Naive thymus-derived CD4-positive, alpha-beta T cell (primary cell): Measurements from ENCODE around the gene CGB7. TPM values are rescaled to one million over a fixed set of nuclear protein-coding genes. Genes with fewer than 3 reads are reported as not detected.

Experiments
- ATAC-seq: fragments of 150-1000 bp; cut with Tn5 transposase; 2 replicates; pipeline ENCODE4 v1.10.0; 2021; ENCODE audit warnings: mild to moderate bottlenecking, moderate library complexity
- CTCF ChIA-PET: fragments of 350-600 bp; sonication (Branson Sonifier 250); formaldehyde crosslinking; loops from one replicate; lab custom pipeline; 2021; ENCODE audit warnings: antibody characterized with exemption; lab: Charles Lee
- POLR2A ChIA-PET: fragments of 350-600 bp; sonication (Branson Sonifier 250); formaldehyde crosslinking; loops from one replicate; lab custom pipeline; 2021; ENCODE audit warnings: antibody characterized with exemption, inconsistent platforms; lab: Charles Lee
- DNase-seq, 9 donors: peaks; one replicate each; pipeline versions ENCODE4 v3.0.0 to v3.0.0-alpha.2; 2020 to 2022; ENCODE audit warnings: mixed read lengths in 1 of 9
- H3K27ac ChIP-seq: one replicate; pipeline ENCODE4 v1.7.0; 2013; ENCODE audit warnings: mild to moderate bottlenecking, low read depth, low read length, moderate library complexity
- H3K27me3 ChIP-seq, 2 donors: one replicate each; pipeline ENCODE4 v1.7.0; 2013; ENCODE audit warnings: low read length in 2 of 2, mild to moderate bottlenecking in 2 of 2, moderate library complexity in 2 of 2; ENCODE audit not compliant: control insufficient read depth in 2 of 2, insufficient read depth in 2 of 2
- H3K36me3 ChIP-seq, 3 experiments: 1 replicate in 2 of 3; 2 replicates in 1 of 3; pipeline ENCODE4 v1.7.0; 2013; ENCODE audit warnings: low read length in 3 of 3, mild to moderate bottlenecking in 3 of 3, moderate library complexity in 1 of 3; ENCODE audit not compliant: insufficient read depth in 3 of 3, control insufficient read depth in 2 of 3
- H3K4me1 ChIP-seq, 2 donors: one replicate each; pipeline ENCODE4 v1.7.0; 2013; ENCODE audit warnings: low read length in 2 of 2, mild to moderate bottlenecking in 2 of 2, moderate library complexity in 1 of 2; ENCODE audit not compliant: control insufficient read depth in 2 of 2, insufficient read depth in 2 of 2
- H3K4me3 ChIP-seq: 2 replicates; pipeline ENCODE4 v1.7.0; 2013; ENCODE audit warnings: mild to moderate bottlenecking, low read length
- H3K9me3 ChIP-seq, 3 experiments: 1 replicate in 2 of 3; 2 replicates in 1 of 3; pipeline ENCODE4 v1.7.0; 2013; ENCODE audit warnings: low read length in 3 of 3; ENCODE audit not compliant: control insufficient read depth in 2 of 3
- H3K27ac Mint-ChIP-seq, 9 donors: one replicate each; pipeline ENCODE4 v1.8.0; 2020 to 2022; ENCODE audit warnings: mixed read lengths in 9 of 9, mild to moderate bottlenecking in 8 of 9, moderate library complexity in 5 of 9, inconsistent platforms in 2 of 9
- H3K27me3 Mint-ChIP-seq, 5 donors: one replicate each; pipeline ENCODE4 v1.8.0; 2021 to 2022; ENCODE audit warnings: mixed read lengths in 5 of 5, mild to moderate bottlenecking in 1 of 5
- H3K36me3 Mint-ChIP-seq, 5 donors: one replicate each; pipeline ENCODE4 v1.8.0; 2020 to 2022; ENCODE audit warnings: mixed read lengths in 5 of 5, mild to moderate bottlenecking in 3 of 5, inconsistent platforms in 1 of 5
- H3K4me1 Mint-ChIP-seq, 7 donors: one replicate each; pipeline ENCODE4 v1.8.0; 2020 to 2022; ENCODE audit warnings: mixed read lengths in 7 of 7, mild to moderate bottlenecking in 3 of 7, inconsistent platforms in 1 of 7
- H3K4me3 Mint-ChIP-seq, 10 donors: one replicate each; pipeline ENCODE4 v1.8.0; 2020 to 2022; ENCODE audit warnings: mild to moderate bottlenecking in 10 of 10, mixed read lengths in 10 of 10, moderate library complexity in 6 of 10, inconsistent platforms in 2 of 10
- H3K9me3 Mint-ChIP-seq, 11 donors: one replicate each; pipeline ENCODE4 v1.8.0; 2020 to 2022; ENCODE audit warnings: mixed read lengths in 11 of 11, mild to moderate bottlenecking in 4 of 11, inconsistent platforms in 1 of 11, moderate library complexity in 1 of 11
- intact Hi-C, 2 donors: fragments of 100-400 bp; cut with micrococcal nuclease; formaldehyde crosslinking; loops; one replicate each; pipeline ENCODE4 v1.15.1; 2023
- polyA plus RNA-seq, 2 donors: library from polyadenylated mRNA; unstranded; fragments of 300-500 nt; fragmentation: Illumina TruSeq; gene quantifications; one replicate each; pipeline ENCODE4 v1.2.3, GENCODE V29; 2021
- total RNA-seq, 6 experiments: library from RNA in 5 of 6; stranded (reverse) in 5 of 6; gene quantifications; 1 replicate in 5 of 6; 2 replicates in 1 of 6; pipeline ENCODE4 v1.2.3 and lab custom pipeline; 2021 to 2026

Gene CGB7
- total and polyA plus RNA-seq, 7 experiments from 2014 or later = not detected

DNA sequence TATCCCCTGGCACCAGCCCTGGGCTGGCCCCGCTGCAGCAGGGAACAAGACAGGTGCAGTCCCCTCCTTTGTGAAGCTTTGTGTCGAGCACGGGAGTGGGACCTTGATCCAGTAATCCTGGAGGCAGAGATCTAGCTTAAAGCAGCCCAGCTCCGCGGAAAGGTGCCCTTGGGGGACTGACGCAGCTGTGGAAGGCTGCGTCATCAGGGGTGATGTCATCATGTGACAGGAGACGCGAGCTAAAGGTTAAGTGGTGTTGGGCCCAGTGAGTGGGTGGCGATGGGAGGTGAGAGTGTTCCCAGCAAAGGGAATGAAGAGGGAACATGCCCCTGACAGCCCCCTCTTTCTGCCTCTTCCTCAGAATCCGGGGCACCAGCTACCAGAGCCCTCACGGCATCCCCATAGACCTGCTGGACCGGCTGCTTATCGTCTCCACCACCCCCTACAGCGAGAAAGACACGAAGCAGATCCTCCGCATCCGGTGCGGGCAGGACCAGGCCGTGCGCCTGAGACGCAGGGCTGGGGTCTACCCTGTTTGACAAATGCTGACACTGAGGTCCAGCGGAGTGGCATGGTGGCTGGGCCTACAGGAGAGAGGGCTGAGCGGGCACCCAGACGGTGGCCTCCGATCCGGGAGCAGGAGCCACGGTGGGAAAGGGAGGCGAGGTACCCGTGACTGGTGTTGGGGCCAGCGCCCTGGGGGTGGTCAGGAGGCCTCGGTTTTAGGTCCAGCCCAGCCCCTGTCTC is 43.3 kb downstream of the CGB7 start:
- DNase-seq (no peak), ATAC-seq (no peak)
- Histone ChIP-seq H3K36me3 (peaks cover 0 to 44% (median 0%) of the 10 kb centered on the region in 3 experiments), H3K4me1 (no peaks in the 10 kb centered on the region), H3K4me3 (no peak overlapping the region), H3K27me3 (no peaks in the 10 kb centered on the region), H3K27ac (no peak overlapping the region), H3K9me3 (no peaks in the 10 kb centered on the region)
- ChIA-PET POLR2A (interaction anchor here (0.9 kb wide), 1 partner anchor 173 kb away, joined by 3 read pairs; no protein-coding TSS in a partner anchor), CTCF (no interaction called here)
- Mint-ChIP-seq H3K36me3 (peaks cover 0 to 11% (median 3%) of the 10 kb centered on the region in 5 donors), H3K9me3 (no peaks in the 10 kb centered on the region), H3K27me3 (peaks cover 0 to 10% (median 0%) of the 10 kb centered on the region in 5 donors), H3K27ac (peak overlapping the region in 1 of 9 donors; percentile 67), H3K4me1 (peaks cover 0 to 15% (median 9%) of the 10 kb centered on the region in 7 donors), H3K4me3 (peak overlapping the region in 1 of 10 donors; percentile 51)
- intact Hi-C loops = no loop called here

- Histone ChIP-seq H3K4me1 (no peaks in the 10 kb centered on the region), H3K4me3 (no peak overlapping the region), H3K9me3 (no peaks in the 10 kb centered on the region), H3K27ac (no peak overlapping the region), H3K36me3 (peaks cover 0 to 59% (median 3%) of the 10 kb centered on the region in 3 experiments), H3K27me3 (no peaks in the 10 kb centered on the region)
- H3K9me3 Mint-ChIP-seq = no peaks in the 10 kb centered on the region
- ChIA-PET CTCF (interaction anchor here (0.6 kb wide), 1 partner anchor 9 kb away, joined by 3 read pairs; no protein-coding TSS in a partner anchor), POLR2A (no interaction called here)
- H3K4me3 Mint-ChIP-seq = no peak overlapping the region
- DNase-seq = no peak
- peaks cover 0 to 16% (median 4%) of the 10 kb centered on the region in 5 donors for H3K36me3 Mint-ChIP-seq
- H3K27ac Mint-ChIP-seq = no peak overlapping the region
- no peaks in the 10 kb centered on the region for H3K27me3 Mint-ChIP-seq
- H3K4me1 Mint-ChIP-seq = no peaks in the 10 kb centered on the region
- intact Hi-C loops = no loop called here
- ATAC-seq = no peak
These were observed 46.4 kb downstream of the CGB7 start for GRCh38 chr19:49011194-49011593.

DNA sequence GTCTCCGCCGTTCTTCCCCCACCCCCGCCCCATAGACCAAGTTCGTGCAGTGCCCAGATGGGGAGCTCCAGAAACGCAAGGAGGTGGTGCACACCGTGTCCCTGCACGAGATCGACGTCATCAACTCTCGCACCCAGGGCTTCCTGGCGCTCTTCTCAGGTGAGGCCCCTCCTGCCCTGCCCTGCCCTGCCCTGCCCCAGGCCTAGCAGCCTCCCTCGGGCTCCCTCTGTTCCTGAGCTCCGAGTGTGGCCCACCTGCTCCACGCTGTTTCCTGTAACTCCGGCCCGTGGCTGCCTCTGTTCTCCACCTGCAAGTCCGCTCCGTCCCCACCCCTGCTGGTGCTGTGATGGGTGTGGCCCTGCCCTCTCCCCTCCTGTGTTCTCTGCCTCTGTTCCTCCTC is 47.1 kb downstream of the CGB7 start:
- no peaks in the 10 kb centered on the region for H3K27me3 ChIP-seq
- intact Hi-C loops = no loop called here
- no peaks in the 10 kb centered on the region for H3K4me1 ChIP-seq
- no peak for DNase-seq
- no peak overlapping the region for H3K27ac ChIP-seq
- CTCF ChIA-PET = interaction anchor here (0.6 kb wide), 1 partner anchor 9 kb away, joined by 3 read pairs; no protein-coding TSS in a partner anchor
- peaks cover 0 to 16% (median 4%) of the 10 kb centered on the region in 5 donors for H3K36me3 Mint-ChIP-seq
- no peaks in the 10 kb centered on the region for H3K9me3 Mint-ChIP-seq
- H3K27ac Mint-ChIP-seq = peak overlapping the region in 1 of 9 donors; percentile 51
- no peak overlapping the region for H3K4me3 ChIP-seq
- POLR2A ChIA-PET = no interaction called here
- H3K36me3 ChIP-seq = peaks cover 0 to 62% (median 3%) of the 10 kb centered on the region in 3 experiments
- no peak overlapping the region for H3K4me3 Mint-ChIP-seq
- ATAC-seq = no peak
- H3K9me3 ChIP-seq = no peaks in the 10 kb centered on the region
- no peaks in the 10 kb centered on the region for H3K27me3 Mint-ChIP-seq
- H3K4me1 Mint-ChIP-seq = no peaks in the 10 kb centered on the region

- Histone ChIP-seq H3K4me1 (no peaks in the 10 kb centered on the region), H3K4me3 (no peak overlapping the region), H3K27me3 (no peaks in the 10 kb centered on the region), H3K27ac (no peak overlapping the region), H3K36me3 (peaks cover 0 to 62% (median 3%) of the 10 kb centered on the region in 3 experiments), H3K9me3 (no peaks in the 10 kb centered on the region)
- Mint-ChIP-seq H3K27ac (no peak overlapping the region), H3K27me3 (no peaks in the 10 kb centered on the region), H3K36me3 (peaks cover 0 to 16% (median 4%) of the 10 kb centered on the region in 5 donors), H3K4me1 (no peaks in the 10 kb centered on the region), H3K4me3 (no peak overlapping the region), H3K9me3 (no peaks in the 10 kb centered on the region)
- no peak for DNase-seq
- ChIA-PET CTCF (interaction anchor here (0.7 kb wide), 1 partner anchor 8 kb away, joined by 9 read pairs; no protein-coding TSS in a partner anchor), POLR2A (interaction anchor here (0.8 kb wide), 1 partner anchor 16 kb away, joined by 5 read pairs; the partner anchor contains the start of gene RUVBL2)
- intact Hi-C loops = no loop called here
- ATAC-seq = no peak
These were observed 47.7 kb downstream of the CGB7 start for GRCh38 chr19:49009828-49010227.

DNA sequence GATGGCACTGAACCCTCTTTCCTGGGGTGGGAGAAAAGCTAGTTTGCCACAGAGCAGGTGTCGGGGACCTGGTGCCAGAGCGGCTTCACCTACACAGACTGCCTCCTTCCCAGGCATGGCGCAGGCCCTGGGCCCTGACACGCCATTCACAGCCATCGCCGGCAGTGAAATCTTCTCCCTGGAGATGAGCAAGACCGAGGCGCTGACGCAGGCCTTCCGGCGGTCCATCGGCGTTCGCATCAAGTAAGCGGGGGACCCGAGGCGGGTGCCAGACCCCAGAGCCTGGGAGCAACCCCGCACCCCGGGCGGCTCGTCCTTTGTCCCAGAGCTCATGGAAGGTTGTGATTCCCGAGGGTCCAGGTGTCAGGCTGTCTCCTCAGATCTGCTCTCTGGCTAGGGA is 50.6 kb downstream of the CGB7 start:
- no peak overlapping the region for H3K4me3 ChIP-seq
- no peak overlapping the region for H3K27ac ChIP-seq
- ChIA-PET CTCF (no interaction called here), POLR2A (interaction anchor here (1.1 kb wide), 1 partner anchor 15 kb away, joined by 4 read pairs; no protein-coding TSS in a partner anchor)
- no peaks in the 10 kb centered on the region for H3K27me3 ChIP-seq
- no peaks in the 10 kb centered on the region for H3K9me3 ChIP-seq
- no peak for DNase-seq
- Mint-ChIP-seq H3K4me3 (no peak overlapping the region), H3K27ac (no peak overlapping the region), H3K27me3 (no peaks in the 10 kb centered on the region), H3K36me3 (peaks cover 0 to 21% (median 4%) of the 10 kb centered on the region in 5 donors), H3K9me3 (no peaks in the 10 kb centered on the region), H3K4me1 (peaks cover 0 to 1% (median 0%) of the 10 kb centered on the region in 7 donors)
- ATAC-seq = no peak
- H3K4me1 ChIP-seq = no peaks in the 10 kb centered on the region
- peaks cover 0 to 82% (median 3%) of the 10 kb centered on the region in 3 experiments for H3K36me3 ChIP-seq
- intact Hi-C loops = no loop called here

DNA sequence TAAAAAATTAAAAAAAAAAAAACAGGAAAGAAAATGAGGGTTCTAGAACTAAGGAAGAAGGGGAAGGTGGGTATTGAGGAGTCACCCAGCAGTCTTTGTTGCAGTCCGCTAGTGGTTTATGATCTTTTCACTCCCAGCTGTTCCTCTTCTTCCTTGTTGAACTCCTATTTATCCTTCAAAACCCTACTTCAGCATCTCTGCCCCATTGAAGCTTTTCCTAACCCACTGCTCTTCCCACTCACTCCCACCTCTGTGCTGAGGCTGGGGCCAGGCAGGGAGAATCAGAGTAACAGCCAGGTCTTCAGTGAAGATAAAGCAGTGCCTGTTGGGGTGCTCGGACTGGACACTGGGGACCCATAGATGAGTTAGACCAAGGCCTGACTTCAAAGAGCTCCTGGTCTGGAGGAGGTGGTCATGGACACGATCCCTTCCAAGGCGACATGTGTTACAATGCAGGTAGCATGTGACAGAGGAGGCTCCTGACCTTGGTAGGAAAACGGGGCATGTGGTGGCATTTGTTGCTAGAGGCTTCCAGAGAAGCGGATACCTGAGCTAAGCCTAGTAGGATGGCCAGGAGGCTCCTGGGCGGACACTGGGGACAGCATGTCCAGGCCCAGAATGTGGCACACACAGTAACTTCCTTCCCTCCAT is 52.5 kb downstream of the CGB7 start:
- peaks cover 0 to 65% (median 3%) of the 10 kb centered on the region in 3 experiments for H3K36me3 ChIP-seq
- no peaks in the 10 kb centered on the region for H3K4me1 ChIP-seq
- no peaks in the 10 kb centered on the region for H3K9me3 Mint-ChIP-seq
- no peak for ATAC-seq
- CTCF ChIA-PET = no interaction called here
- no peak overlapping the region for H3K4me3 Mint-ChIP-seq
- peak overlapping the region in 1 of 9 donors; percentile 33 for H3K27ac Mint-ChIP-seq
- H3K36me3 Mint-ChIP-seq = peaks cover 0 to 16% (median 0%) of the 10 kb centered on the region in 5 donors
- peaks cover 0 to 1% (median 0%) of the 10 kb centered on the region in 7 donors for H3K4me1 Mint-ChIP-seq
- H3K4me3 ChIP-seq = no peak overlapping the region
- POLR2A ChIA-PET = no interaction called here
- no peak for DNase-seq
- intact Hi-C loops = no loop called here
- H3K27ac ChIP-seq = no peak overlapping the region
- no peaks in the 10 kb centered on the region for H3K9me3 ChIP-seq
- H3K27me3 ChIP-seq = no peaks in the 10 kb centered on the region
- no peaks in the 10 kb centered on the region for H3K27me3 Mint-ChIP-seq
